Inferior parietal cortex (tissue), 1 donor: Measurements from ENCODE around the gene SAP30L.

ENCODE experiments used
- DNase-seq: peaks from one replicate; pipeline ENCODE4 v3.0.0-alpha.2; 2016; ENCODE audit errors: extremely low spot score

Gene SAP30L

DNA sequence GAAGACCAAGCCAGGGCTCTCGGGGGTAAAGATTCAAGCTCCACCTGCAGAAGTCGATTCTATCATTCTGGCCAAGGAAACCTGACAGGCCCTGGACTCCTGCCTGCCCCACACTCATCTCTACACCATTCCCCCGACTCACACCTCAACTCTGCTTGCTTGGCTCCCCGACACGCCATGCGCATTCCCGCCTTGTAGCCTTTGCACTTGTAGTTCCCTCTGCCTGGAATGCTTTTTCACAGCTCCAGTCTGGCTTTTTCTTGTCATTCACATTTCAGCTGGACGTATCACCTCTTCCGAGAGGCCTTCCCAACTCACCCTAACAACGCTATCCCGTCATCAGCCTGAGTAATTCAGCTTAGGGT, 60.9 kb downstream of the SAP30L start:
- DNase-seq = no peak

DNA sequence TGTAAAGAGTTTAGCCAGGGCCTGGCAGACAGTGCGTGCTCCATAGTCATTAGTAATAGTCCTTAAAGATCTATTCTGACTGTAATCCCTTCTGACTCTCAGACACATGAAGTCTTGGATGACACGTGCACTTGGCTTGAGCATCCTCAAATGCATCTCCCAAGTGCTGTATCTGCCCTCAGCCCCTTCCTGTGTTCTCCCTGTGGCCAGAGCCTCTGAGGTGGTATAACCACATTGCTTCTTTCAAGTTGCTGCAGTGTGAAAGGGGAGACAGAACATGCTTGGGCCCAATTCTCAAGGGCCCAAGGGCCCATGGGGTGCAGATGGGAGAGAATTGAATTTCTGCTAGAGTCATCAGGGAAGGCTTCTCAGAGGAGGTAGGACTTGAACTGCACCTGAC, 62.3 kb downstream of the SAP30L start:
- DNase-seq = no peak

- DNase-seq = no peak
Observed at GRCh38 chr5:154509784-154510555, 64.2 kb downstream of the SAP30L start.
